HG03558 (cell line): Measurements from ENCODE around the gene ZNF862.

Source experiments
- ATAC-seq: cut with Tn5 transposase; IDR thresholded peaks from one replicate; pipeline ENCODE4 v1.9.1; 2021; ENCODE audit warnings: moderate number of reproducible peaks; ENCODE audit not compliant: unreplicated experiment; ENCODE audit errors: extremely low read depth

Gene ZNF862

DNA sequence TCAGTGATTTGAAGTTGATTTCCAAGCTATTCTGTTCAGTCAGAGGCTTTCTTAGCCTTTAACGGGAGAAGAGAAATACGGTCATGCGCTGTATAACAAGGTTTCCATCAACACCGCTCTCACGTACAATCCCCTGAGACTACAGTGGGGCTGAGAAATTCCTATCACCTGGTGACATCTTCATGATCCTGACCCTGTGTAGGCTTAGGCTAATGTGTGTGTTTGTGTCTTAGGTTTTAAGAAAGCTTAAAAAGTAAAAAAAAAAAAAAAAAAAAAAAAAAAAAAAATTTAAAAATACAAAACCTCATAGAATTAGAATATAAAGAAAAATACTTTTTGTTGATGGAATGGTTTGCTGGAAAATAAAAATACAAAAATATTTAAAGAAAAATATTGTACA, 1.8 kb downstream of the ZNF862 start:
- ATAC-seq, result no peak

GRCh38 chr7:149843566-149843965, 5.4 kb downstream of the ZNF862 start:
- no peak for ATAC-seq

- ATAC-seq, result no peak
These were observed 6.3 kb downstream of the ZNF862 start for GRCh38 chr7:149844445-149844844.

DNA sequence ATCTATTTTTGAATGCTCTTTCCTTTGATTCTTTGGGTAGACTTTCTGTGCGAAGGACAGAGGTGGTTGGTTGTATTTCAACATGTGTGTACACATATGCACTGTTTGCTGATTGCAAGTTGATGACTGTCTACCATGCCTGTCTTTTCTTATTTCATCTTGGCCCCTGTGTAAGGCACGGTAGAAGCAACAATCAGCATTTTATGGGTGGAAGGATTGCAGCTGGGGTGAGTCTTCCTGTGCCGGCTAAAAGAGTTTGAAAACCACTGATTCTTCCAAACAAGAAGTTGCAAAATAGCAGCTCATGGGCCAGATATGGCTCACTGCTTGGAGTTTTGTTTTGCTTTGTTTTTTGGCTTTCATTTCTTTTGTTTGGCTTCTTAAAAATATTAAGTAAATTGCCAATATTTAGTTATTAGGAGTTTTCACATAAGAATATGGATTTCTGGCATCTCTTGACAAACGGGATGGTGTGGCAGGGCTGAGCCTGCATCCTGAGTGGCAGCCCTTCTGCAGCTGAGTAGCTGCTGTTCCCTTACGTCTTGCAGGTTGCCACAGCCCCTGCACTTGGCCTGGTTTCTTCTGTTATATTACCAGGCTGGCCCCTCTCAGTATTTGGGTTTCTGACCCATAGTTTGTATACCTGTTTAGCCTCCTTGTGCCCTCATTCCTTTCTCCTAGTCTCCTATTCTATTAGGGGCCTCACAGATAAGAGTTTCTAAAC, 7.2 kb downstream of the ZNF862 start:
- no peak for ATAC-seq

DNA sequence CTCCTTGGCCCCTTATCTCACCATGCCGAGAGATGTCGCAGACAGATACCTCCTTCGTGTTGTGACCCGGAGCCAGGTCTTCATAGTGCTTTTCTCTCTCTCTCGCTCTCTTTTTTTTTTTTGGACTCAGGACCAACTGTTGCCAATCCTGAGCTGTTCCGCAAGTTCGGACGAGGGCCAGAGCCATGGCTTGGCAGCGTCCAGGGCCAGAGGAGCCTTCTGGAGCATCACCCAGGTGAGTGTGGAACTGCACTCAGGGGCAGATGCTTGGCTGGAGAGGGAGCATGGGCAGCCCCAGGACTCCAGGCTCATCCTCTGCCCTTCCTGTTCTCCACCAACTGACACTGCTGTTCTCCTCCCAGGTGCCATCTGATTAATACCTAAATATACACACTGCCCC, 7.8 kb downstream of the ZNF862 start:
- no peak for ATAC-seq

GRCh38 chr7:149846436-149847046, 8.4 kb downstream of the ZNF862 start:
- ATAC-seq, result peak; percentile 87

GRCh38 chr7:149849174-149849573, 11.0 kb downstream of the ZNF862 start:
- ATAC-seq, result no peak

GRCh38 chr7:149850007-149850594, 11.9 kb downstream of the ZNF862 start:
- ATAC-seq, result no peak

DNA sequence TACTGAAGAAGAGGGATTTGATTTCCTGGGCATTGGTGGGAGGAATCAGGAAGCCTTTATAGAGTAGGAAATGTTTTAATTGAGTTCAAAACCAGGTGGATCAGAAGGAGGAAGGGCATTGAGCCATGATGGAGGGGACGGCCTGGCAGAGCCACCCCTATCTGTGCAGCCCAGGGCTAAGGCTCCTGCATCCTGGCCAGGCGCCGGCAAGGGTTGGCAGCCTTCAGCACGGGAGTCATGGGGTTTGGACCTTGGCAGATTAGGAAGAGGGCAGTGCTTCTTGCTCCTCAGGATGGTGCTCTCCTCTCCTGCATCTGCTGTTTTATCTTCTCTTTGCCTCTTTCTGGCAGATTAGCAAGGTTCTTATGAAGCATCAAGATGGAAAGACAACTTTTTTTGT, 12.5 kb downstream of the ZNF862 start:
- no peak for ATAC-seq

GRCh38 chr7:149851449-149851848, 13.3 kb downstream of the ZNF862 start:
- ATAC-seq, result no peak

- ATAC-seq, result no peak
These were observed 15.0 kb downstream of the ZNF862 start for GRCh38 chr7:149853157-149853556.

GRCh38 chr7:149854611-149855360, 16.6 kb downstream of the ZNF862 start:
- ATAC-seq, result no peak

- ATAC-seq, result no peak
These were observed 17.5 kb downstream of the ZNF862 start for GRCh38 chr7:149855361-149856305.

DNA sequence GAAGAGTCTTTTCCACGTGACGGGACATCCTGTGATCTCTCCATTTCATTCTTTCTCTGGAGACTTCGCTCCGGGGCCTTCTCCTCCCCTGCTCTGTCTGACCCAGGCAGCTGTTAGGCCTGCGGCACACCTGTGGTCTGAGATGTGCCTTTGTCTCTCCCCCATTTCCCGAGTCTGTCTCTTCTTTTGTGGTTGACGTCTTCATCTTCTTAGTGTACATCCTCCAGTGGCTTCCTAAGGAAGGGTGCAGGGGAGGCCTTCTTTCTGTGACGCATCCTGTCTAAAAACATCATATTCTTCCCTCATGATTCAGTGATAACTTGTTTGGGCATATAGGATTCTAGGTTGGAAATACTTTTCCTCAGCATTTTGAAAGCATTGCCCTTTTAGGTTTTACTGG, 18.4 kb downstream of the ZNF862 start:
- no peak for ATAC-seq

DNA sequence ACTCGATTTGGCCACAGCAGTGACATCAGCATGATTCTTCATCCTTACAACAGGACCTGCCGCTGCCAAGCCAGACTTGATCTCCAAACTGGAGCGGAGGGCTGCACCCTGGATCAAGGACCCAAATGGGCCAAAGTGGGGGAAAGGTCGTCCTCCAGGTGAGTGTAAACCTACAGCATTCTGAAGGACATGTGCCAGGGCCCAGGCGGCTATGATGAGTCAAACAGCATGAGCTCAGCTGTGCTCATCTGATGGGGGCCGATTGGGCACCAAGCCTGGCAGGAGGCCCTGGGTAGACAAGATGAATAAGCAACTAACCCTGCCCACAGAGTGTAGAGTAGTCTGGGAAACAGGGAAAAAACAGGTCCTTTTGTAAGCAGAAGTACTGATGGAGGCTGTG, 21.2 kb downstream of the ZNF862 start:
- ATAC-seq, result no peak

DNA sequence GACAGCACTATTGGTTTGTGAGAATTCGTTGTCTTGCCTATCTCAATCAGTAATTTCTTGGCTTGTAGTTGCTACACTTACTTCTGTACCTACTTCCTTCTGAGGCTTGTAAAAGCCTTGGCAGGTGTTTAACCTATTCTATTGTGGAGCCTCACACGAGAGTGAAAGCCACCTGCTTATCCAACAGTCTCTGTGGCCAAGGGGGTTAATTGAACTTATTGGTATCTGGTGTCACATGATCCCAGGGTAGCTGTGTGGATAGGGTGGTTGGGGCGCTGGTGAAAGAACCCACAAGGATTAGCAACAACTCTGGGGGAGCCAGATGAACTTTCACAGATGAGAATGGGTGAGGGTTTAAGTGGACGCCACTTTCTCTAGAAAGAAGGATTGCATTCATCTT, 21.7 kb downstream of the ZNF862 start:
- no peak for ATAC-seq

DNA sequence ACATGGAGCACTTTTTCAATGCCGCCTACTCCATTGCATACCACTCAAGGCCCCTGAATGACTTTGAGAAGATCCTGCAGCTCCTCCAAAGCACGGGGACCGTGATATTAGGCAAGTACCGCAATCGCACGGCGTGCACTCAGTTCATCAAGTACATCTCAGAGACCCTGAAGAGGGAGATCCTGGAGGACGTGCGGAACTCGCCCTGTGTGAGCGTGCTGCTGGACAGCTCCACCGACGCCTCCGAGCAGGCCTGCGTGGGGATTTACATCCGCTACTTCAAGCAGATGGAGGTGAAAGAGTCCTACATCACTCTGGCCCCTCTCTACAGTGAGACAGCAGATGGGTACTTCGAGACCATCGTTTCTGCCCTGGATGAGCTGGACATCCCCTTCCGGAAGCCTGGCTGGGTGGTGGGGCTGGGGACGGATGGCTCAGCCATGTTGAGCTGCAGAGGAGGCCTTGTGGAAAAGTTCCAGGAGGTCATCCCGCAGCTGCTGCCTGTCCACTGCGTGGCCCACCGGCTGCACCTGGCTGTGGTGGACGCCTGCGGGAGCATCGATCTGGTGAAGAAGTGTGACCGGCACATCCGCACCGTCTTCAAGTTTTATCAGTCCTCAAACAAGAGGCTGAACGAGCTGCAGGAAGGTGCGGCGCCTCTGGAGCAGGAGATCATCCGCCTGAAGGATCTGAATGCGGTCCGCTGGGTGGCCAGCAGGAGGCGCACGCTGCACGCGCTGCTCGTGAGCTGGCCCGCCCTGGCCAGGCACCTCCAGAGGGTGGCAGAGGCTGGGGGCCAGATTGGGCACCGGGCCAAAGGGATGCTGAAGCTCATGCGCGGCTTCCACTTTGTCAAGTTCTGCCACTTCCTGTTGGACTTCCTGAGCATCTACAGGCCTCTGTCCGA, 22.9 kb downstream of the ZNF862 start:
- ATAC-seq, result no peak

- ATAC-seq, result no peak
These were observed 23.5 kb downstream of the ZNF862 start for GRCh38 chr7:149861728-149862045.

DNA sequence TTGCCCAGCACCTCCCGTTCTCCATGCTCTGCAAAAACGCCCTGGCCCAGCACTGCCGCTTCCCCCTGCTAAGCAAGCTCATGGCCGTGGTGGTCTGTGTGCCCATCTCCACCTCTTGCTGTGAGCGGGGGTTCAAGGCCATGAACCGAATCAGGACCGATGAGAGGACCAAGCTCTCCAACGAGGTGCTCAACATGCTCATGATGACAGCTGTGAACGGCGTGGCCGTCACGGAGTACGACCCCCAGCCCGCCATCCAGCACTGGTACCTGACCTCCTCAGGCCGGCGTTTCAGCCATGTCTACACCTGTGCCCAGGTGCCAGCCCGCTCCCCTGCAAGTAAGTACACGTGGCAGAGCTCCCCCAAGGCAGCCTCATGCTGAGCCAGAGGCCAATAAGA, 24.0 kb downstream of the ZNF862 start:
- no peak for ATAC-seq
